GM12864 (cell line): ENCODE measurements around the gene UROC1.

Experiments used
- DNase-seq: peaks from one replicate; pipeline ENCODE4 v3.0.0-alpha.2; 2011; ENCODE audit warnings: low read depth
- H3K4me3 ChIP-seq: 2 replicates; pipeline ENCODE4 v1.5.1; 2011; ENCODE audit warnings: mild to moderate bottlenecking, low read depth, low read length, control low read depth
- CTCF ChIP-seq: IDR thresholded peaks from 2 replicates; pipeline ENCODE4 v1.5.1; 2011; ENCODE audit warnings: low read depth, mild to moderate bottlenecking, moderate library complexity, low read length, control low read depth, inconsistent platforms; ENCODE audit errors: missing control alignments

Gene UROC1

DNA sequence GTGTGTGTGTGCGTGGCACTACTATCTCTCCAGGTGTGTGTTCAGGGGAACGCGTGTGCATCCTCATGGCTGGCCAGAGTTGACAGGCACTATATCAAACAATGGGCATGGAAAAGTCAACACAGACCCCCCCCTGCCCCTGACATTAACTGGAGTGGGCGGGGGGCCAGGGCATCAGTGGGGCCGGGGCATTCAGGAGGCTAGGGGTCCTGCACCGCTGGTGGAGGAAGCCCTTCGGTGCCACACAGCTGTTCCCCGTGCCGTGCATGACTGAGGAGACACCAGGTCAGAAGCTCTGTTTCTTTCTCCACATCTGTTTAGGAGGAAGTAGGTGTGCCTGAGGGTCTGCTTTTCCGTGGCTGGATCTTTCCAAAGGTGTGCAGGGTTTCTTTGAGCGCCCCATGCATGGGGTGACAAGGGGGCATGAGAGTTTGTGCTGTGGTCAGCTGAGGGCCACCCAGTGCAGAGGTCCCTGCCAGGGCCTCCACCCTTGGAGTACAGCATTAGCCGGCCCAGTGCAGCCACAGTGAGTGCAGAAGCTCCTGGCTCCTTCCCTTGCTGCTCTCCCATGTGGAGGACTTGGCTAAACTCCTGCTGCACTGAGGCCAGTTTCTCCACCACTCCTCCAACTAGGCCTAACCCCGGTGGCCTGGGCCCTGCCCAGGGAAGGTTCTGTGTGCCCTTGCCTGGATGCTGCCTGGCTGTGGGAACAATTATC lies 33.7 kb upstream of the UROC1 start:
- no peak for TF ChIP-seq CTCF
- no peak for DNase-seq
- no peak overlapping the region for H3K4me3 ChIP-seq

DNA sequence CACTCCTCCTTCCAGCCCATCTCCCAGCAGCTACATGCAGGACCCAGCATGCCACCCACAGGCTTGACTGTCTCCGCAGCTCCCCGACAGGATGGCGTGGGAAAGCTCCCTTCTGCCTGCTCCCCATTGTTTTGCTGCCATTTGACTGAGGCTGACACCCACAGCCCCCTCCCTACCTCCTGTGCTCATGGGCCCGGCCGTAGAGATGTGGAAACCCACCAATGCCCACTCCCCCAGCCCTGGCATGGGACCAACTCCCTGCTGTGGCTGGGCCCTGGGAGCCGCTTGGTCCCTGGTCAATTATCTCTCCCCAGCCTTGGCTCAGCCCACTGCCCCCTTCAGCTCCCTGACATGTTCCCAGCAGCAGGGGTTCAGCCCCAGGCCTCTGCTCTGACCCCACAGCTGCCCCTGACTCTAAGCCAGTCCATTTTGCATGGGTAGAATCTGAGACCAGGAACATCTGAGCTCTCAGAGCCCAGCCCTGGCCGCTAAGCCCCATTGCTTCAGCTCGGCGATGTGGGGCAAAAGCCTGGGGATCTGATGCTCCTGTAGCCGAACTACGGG lies 33.0 kb upstream of the UROC1 start:
- TF ChIP-seq CTCF = no peak
- DNase-seq = no peak
- no peak overlapping the region for H3K4me3 ChIP-seq

DNA sequence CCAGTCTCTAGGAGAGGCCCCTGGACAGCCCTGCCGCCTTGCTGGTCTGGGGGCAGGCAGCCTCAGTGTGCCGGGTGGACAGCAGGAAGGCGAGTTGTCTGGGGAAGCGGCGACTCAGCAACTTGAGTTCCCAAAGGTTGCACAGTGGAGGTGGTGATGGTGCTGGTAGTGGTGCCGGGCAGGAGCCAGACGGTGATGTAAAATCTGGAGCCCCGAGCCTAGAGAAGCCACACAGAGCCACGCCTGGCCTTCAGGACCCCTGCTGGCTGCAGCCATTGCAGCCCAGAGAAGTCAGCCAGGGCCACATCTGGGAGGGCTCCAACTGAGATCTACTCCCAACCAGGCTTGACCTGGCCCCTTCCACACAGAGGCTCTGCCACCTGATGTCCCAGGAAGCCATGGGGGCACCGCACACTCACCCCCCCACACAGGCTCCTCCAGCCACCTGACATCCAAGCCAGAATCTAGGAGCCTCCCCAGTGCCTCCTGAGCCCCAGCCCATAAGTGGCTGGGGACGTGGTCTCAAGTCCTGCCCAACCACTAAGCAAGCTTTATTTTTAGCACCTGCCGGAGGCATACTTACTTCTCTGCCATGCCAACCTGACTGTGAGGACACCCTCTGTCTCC lies 32.4 kb upstream of the UROC1 start:
- DNase-seq = no peak
- TF ChIP-seq CTCF = no peak
- no peak overlapping the region for H3K4me3 ChIP-seq

DNA sequence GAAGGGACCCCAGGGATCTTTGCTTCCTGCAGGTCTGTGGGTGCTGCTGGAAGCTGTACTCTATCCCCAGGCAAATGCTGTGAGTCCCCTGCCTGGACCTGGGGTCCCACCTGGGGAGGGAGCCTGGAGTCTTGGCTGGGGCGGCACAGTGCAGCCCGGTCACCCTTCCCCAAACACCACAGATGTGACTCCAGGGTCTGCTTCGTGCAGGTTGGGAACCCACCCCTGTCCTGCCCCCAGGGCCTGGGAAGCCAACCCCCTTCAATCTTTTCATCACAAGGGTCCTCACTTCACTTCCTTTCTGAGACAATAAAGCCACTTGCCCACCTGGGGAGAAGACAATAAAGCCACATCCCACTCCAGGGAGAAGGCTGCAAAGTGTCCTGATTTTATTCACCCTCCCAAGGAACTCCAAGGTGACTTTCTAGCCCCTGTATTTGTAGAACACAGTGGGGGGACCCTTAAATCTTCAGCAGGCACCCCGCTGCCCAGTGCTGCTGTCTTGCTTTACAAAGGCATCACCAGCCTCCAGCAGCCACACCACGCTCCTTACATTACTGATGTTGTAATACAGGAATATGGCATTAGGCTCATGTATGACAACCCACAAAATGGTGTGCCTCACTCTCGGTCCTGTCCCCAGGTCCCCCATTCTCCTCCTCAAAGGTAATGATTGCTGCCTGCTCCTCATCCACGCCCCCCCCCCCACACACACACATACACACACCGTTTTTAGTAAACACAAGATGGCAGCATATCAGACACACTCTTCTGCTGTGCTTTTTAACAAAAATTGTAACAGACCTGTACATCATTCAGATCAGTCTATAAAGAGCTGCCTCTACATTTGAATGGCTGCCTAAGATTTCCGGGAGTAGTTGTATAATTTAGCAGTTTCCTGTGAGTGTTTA lies 31.2 kb upstream of the UROC1 start:
- H3K4me3 ChIP-seq = no peak overlapping the region
- no peak for DNase-seq
- no peak for TF ChIP-seq CTCF

GRCh38 chr3:126547721-126548120 lies 30.1 kb upstream of the UROC1 start:
- TF ChIP-seq CTCF = no peak
- no peak for DNase-seq
- H3K4me3 ChIP-seq = no peak overlapping the region

DNA sequence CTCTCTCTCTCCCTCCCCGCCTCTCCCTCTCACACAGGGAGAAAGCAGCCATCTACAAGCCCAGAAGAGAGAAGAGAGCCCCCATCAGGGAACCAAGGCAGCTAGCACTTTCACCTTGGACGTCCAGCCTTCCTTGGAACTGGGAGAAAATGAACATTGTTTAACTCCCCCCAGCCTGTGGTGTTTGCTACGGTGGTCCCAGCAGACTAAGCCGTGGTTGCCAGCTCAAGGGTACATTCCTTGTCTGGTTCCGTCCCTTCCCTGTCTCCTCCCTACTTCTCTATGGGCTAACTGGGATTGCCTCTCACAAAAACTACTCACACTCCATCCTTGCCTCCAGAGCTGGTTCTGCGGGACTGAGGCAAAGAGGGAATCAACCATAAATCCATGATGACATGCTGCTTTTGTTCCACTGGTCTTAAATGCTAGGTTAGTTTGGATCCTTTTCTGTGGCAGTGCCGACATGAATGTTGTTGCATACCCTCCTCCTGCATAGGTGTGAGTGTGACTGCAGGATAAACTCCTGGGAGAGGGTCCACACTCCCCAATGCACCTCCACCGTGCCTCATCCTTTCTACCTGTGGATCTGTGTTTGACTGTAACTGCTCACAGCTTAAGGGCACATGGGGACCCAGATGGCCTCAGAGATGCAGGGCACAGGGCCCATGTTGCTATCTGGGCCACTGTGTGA lies 29.1 kb upstream of the UROC1 start:
- no peak overlapping the region for H3K4me3 ChIP-seq
- DNase-seq = no peak
- TF ChIP-seq CTCF = no peak
